Measurements from ENCODE around the gene LARGE1. TPM values are rescaled to one million over a fixed set of nuclear protein-coding genes. Genes with fewer than 3 reads are reported as not detected.
A peak's percentile ranks its signal among the peaks of the same experiment; 100 is the strongest.

The LARGE1 gene
- total and polyA plus RNA-seq, 2 donors (not counting 1 experiment from before 2014, with no cell fraction given), result 14.1 to 19.2 TPM

DNA sequence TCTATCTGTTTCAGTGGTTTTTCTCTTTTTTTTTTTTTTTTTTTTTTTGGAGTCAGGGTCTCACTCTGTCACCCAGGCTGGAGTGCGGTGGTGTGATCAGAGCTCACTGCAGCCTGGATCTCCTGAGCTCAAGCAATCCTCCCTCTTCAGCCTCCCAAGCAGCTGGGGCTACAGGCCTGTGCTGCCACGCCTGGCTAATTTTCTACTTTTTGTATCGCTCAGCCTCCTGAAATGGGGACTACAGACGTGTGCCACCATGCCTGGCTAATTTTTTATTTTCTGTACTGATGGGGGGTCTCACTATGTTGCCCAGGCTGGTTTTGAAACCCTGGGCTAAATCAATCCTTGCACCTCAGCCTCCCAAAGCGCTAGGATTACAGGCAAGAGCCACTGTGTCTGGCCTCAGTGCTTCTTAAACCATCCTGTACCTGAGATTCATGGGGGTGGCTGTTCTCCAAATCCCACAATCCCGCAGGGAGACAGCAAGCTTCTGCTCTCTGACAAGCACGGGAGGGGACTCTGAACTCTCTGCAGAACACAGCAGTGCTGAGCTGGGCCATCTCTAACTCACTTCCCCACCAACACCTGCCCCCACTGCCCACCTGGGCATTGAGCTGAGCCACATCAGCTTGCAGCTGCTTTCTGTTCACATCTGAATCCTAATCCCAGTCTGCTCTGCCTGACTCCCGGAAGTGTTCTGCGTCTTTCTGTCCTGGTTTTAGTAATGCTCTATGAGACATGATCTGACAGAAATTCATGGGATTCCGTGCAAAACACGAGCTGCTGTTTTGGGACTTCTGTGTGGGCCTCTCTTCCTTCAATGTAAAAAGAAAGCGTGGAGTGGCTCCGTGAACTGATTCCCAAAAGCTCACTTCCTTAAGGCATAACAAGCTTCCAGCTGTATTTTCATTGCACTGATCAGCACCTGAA is 400.0 kb downstream of the LARGE1 start:
- no peaks in the 10 kb centered on the region for H3K36me3 ChIP-seq (ENCODE audit: control insufficient read depth, insufficient read depth, low read length)
- no peaks in the 10 kb centered on the region for H3K4me1 ChIP-seq (ENCODE audit: control insufficient read depth, extremely low read depth, insufficient read depth, low read length)
- H3K4me2 ChIP-seq (ENCODE audit: extremely low read depth, insufficient read depth, low read length), result no peak overlapping the region
- H3K9ac ChIP-seq (ENCODE audit: insufficient read depth, low read length), result no peak overlapping the region
- H3K27me3 ChIP-seq (ENCODE audit: control insufficient read depth, insufficient read depth, low read length), result no peaks in the 10 kb centered on the region
- no peak for DNase-seq (ENCODE audit: low read depth in 2 of 2)
- H3K9me3 ChIP-seq (ENCODE audit: control insufficient read depth, insufficient read depth, low read depth, low read length), result no peaks in the 10 kb centered on the region
- no peak for TF ChIP-seq EZH2 (IDR thresholded peaks at IDR 0.05; ENCODE audit: low read length, missing control alignments)
- TF ChIP-seq CTCF (conservative IDR thresholded peaks at IDR 0.05 in 1 of 2, IDR thresholded peaks at IDR 0.05 in 1 of 2; ENCODE audit: low read depth in 1 of 2, low read length in 2 of 2), result no peak
- H3K79me2 ChIP-seq (ENCODE audit: control insufficient read depth, insufficient read depth, low read length), result no peaks in the 10 kb centered on the region
- no peak overlapping the region for H3K4me3 ChIP-seq (replicated peaks in 1 of 4; ENCODE audit: control extremely low read depth in 1 of 4, insufficient read depth in 1 of 4, low read depth in 3 of 4, low read length in 4 of 4)
- H3K27ac ChIP-seq (ENCODE audit: insufficient read depth, low read length), result no peak overlapping the region
- H2AFZ ChIP-seq (ENCODE audit: low read length), result no peak overlapping the region
- no peaks in the 10 kb centered on the region for H4K20me1 ChIP-seq (ENCODE audit: control insufficient read depth, extremely low read depth, insufficient read depth, low read length)

GRCh38 chr22:33519071-33519973 is 401.0 kb downstream of the LARGE1 start:
- no peaks in the 10 kb centered on the region for H3K27me3 ChIP-seq (ENCODE audit: control insufficient read depth, insufficient read depth, low read length)
- no peaks in the 10 kb centered on the region for H3K36me3 ChIP-seq (ENCODE audit: control insufficient read depth, insufficient read depth, low read length)
- H3K4me2 ChIP-seq (ENCODE audit: extremely low read depth, insufficient read depth, low read length), result no peak overlapping the region
- TF ChIP-seq EZH2 (IDR thresholded peaks at IDR 0.05; ENCODE audit: low read length, missing control alignments) (no peak), CTCF (conservative IDR thresholded peaks at IDR 0.05 in 1 of 2, IDR thresholded peaks at IDR 0.05 in 1 of 2; ENCODE audit: low read depth in 1 of 2, low read length in 2 of 2) (peak; percentile 53 to 57)
- H3K4me3 ChIP-seq (replicated peaks in 1 of 4; ENCODE audit: control extremely low read depth in 1 of 4, insufficient read depth in 1 of 4, low read depth in 3 of 4, low read length in 4 of 4), result no peak overlapping the region
- no peak overlapping the region for H2AFZ ChIP-seq (ENCODE audit: low read length)
- no peak overlapping the region for H3K27ac ChIP-seq (ENCODE audit: insufficient read depth, low read length)
- no peaks in the 10 kb centered on the region for H3K4me1 ChIP-seq (ENCODE audit: control insufficient read depth, extremely low read depth, insufficient read depth, low read length)
- no peaks in the 10 kb centered on the region for H3K79me2 ChIP-seq (ENCODE audit: control insufficient read depth, insufficient read depth, low read length)
- H3K9me3 ChIP-seq (ENCODE audit: control insufficient read depth, insufficient read depth, low read depth, low read length), result no peaks in the 10 kb centered on the region
- no peak overlapping the region for H3K9ac ChIP-seq (ENCODE audit: insufficient read depth, low read length)
- H4K20me1 ChIP-seq (ENCODE audit: control insufficient read depth, extremely low read depth, insufficient read depth, low read length), result no peaks in the 10 kb centered on the region
- peak; percentile 58 to 68 for DNase-seq (ENCODE audit: low read depth in 2 of 2)

DNA sequence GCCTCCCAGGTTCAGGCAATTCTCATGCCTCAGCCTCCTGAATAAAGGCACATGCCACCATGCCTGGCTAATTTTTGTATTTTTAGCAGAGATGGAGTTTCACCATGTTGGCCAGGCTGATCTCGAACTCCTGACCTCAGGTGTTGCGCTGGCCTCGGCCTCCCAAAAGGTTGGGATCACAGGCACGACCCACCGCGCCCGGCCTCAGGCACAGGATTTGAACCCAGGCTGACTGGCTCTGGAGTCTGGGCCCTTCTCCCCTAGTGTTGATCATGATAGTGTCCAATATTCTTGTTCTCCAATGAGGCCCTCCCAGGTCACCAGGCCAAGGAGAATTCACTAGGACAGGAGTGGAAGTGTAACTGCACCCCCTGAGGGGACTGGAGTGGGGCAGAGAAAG is 401.9 kb downstream of the LARGE1 start:
- Histone ChIP-seq H3K36me3 (ENCODE audit: control insufficient read depth, insufficient read depth, low read length) (no peaks in the 10 kb centered on the region), H3K9ac (ENCODE audit: insufficient read depth, low read length) (no peak overlapping the region), H3K79me2 (ENCODE audit: control insufficient read depth, insufficient read depth, low read length) (no peaks in the 10 kb centered on the region), H2AFZ (ENCODE audit: low read length) (no peak overlapping the region), H4K20me1 (ENCODE audit: control insufficient read depth, extremely low read depth, insufficient read depth, low read length) (no peaks in the 10 kb centered on the region), H3K27me3 (ENCODE audit: control insufficient read depth, insufficient read depth, low read length) (no peaks in the 10 kb centered on the region), H3K4me1 (ENCODE audit: control insufficient read depth, extremely low read depth, insufficient read depth, low read length) (no peaks in the 10 kb centered on the region), H3K4me2 (ENCODE audit: extremely low read depth, insufficient read depth, low read length) (no peak overlapping the region), H3K9me3 (ENCODE audit: control insufficient read depth, insufficient read depth, low read depth, low read length) (no peaks in the 10 kb centered on the region), H3K4me3 (replicated peaks in 1 of 4; ENCODE audit: control extremely low read depth in 1 of 4, insufficient read depth in 1 of 4, low read depth in 3 of 4, low read length in 4 of 4) (no peak overlapping the region), H3K27ac (ENCODE audit: insufficient read depth, low read length) (no peak overlapping the region)
- no peak for DNase-seq (ENCODE audit: low read depth in 2 of 2)
- TF ChIP-seq EZH2 (IDR thresholded peaks at IDR 0.05; ENCODE audit: low read length, missing control alignments) (no peak), CTCF (conservative IDR thresholded peaks at IDR 0.05 in 1 of 2, IDR thresholded peaks at IDR 0.05 in 1 of 2; ENCODE audit: low read depth in 1 of 2, low read length in 2 of 2) (no peak)

Data from fibroblast of lung (primary cell).